Dermis blood vessel endothelial cell (primary cell): ENCODE results near the gene JPH4. TPM values are rescaled to one million over a fixed set of nuclear protein-coding genes. Genes with fewer than 3 reads are reported as not detected.
"Not testable (repeated sequence)": the region's sequence is repeated elsewhere in the genome, so short reads cannot be mapped to it uniquely, and the experiment has no call there.

Experiments
- DNase-seq: peaks from one replicate; pipeline ENCODE4 v3.0.0; 2010
- total RNA-seq: library from RNA; depleted of rRNA; stranded (reverse); fragments of >200 nt; gene quantifications from 2 replicates; pipeline ENCODE4 v1.2.3, GENCODE V29; 2014

Gene JPH4
- total RNA-seq, result not detected in 2 replicates

DNA sequence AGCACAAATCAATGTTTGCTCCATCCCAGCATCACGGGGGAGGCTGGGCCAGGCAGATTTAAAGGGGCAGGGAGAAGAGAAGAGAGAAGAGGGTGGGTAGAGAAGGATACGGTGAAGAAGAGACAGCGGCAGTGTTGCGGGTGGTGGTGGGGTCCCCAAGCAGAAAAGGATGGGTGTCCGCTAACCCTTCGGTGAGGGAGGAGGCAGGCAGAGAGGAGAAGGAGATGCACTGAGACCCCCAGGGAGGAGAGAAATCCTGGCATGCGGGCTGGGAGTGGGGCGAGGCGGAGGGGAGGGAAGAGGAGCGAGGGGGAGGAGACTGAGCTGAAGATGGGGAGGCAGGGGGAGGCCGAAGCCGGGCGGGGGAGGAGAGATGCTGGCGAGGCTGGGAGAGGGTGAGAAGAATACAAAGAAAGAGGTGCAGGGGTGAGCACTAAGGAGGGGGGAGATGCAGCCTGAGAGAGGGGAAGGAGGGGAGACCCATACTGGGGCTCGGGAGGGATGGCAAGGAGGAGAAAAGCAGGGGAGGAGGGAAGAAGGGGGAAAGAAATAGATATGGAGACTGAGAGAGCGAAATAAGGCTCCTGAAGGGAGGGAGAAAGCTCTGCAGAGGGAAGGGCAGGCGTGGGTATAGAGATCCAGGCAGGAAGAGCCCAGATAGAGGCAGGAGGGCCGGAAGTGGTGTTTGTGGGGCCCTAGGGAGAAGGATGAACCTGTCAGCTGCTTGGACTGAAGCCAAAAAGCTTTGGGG is at the start of gene JPH4:
Gene JPH4, minus strand, starts transcription at position 231 of the 751 bp plus-strand sequence. CDS start 1,337 bp downstream, outside the sequence.
- DNase-seq, result no peak

DNA sequence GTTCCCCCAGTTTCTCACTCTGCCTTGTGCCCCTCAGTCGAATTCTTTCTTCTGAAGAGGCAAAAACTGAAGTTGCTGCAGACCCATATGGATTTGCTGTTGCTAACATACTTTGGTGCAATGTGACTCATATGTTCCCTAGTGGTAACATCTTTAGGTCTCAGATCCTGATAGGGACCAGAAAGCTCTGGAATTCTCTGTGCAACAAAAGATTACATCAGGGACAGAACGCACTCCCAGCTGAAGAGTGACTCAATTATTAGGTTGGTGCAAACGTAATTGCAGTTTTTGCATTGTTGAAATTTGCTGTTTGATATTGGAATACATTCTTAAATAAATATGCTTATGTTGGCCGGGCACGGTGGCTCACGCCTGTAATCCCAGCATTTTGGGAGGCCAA is 49.4 kb upstream of the JPH4 start:
- no peak for DNase-seq

DNA sequence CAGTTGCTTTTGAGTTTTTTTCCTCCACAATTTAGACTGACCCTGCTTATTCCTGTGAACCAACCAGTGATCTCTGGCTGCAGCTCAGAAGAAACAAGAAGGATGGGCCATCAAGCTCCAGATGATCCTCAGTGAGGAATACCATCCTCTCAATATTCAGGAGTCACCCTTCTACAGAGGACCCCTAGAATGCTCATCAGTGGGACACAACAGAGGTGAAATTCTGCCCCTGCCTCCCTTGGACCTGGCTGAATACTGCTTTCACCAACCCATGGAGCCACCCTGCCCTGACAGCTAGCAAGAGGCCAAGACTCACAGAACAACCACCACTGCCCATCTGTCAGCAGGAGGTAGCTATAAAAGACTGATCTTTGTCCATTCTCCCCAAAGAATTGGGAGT is 48.4 kb upstream of the JPH4 start:
- no peak for DNase-seq

DNA sequence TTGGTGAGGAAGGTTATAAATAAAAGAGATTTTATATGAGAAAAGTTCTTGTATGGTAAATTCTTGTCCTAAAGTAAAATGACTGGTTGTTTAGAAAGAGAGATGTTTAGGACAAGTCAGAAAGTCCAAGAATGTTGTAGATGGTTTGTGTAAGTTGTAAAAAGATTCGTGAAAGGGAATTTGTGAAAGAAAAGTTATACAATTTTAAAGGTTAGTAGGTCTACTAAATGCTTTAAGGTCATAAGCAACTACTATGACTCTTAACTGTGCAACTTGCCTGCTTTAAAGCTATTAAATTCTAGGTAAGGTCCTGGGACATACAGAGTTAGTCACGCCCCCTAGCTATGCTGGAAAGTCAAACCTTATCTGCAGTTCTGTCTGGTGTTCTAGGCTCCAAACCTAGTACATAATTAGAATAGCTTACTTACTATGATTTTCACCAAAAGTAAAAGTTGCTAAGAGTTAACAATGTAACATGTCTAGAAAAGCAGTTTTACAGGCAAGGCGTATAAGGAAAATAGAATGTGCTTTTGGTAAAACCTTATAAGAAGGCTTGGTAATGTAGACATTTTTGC is 46.3 kb upstream of the JPH4 start:
- no peak for DNase-seq

DNA sequence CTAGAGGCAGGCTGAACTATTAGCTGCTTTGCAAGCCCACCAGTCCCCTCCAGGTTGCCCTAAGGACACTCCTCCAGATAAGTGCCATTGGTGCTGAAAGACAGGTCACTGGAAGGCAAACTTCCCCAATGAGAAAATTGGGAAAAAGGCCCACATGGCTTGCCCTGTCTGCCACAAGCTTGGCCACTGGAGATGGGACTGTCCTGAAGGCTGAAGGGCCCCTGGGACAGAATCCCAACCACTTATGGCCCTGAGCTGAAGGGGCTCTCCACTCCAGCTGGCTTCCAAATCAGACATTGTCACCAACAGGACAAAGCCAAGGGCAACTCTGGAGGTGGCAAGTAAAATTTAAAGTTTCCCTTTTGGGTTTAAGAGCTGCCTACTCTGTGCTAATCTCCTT is 45.4 kb upstream of the JPH4 start:
- no peak for DNase-seq

DNA sequence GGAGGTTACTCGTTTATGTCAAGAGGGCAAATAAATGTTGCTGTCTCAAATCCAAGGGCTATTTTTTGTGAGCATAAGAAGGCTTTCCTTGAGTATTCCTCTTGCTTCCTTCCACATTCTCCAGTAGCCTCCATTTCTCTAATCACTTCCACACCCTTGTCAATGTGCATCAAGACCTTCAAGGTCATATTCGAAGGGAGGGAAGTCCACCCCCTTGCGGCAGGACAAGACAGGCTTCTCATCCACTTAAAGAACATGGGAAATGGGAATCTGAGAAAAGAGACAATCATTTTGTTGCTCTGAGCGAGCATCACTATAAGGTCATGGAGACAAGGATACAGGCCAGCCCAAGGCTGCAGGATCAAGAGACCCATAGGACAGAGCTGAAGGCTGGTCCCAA is 44.4 kb upstream of the JPH4 start:
- DNase-seq, result no peak

DNA sequence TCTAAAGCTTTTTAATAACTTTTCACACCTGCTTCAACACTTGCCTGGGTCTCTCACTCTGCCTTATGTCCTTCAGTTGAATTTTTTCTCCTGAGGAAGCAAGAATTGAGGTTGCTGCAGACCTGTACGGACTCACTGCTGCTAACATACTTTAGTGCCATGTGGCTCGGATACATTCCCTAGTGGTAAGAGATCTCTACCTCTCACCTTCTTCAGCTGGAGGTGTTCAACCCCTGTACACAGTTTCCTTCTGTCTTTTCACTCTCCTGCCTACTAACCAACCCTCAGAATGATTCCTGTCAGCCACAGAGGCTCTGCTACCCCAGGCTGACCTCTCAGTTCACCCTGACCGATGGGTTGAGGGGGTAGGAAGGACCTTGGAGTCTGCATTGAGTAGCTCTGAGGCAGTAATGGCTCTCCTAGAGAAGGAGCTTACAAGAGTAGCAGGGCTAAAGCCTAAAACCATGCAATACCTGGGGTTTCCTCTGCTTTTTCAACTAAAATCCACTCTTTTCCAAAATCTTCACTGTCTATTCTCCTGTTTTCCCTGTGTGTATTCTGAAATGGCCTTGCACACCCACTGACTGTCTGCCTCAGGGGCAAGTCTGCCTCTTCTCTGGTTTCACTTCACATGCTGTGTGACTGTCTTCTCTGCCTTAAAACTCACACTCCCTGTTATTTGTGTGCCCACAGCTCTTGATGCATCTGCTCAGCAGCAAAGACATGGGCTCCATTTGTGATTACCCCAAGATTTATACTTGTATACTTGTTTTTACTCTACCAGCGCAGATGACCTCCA is 43.5 kb upstream of the JPH4 start:
- DNase-seq, result no peak

DNA sequence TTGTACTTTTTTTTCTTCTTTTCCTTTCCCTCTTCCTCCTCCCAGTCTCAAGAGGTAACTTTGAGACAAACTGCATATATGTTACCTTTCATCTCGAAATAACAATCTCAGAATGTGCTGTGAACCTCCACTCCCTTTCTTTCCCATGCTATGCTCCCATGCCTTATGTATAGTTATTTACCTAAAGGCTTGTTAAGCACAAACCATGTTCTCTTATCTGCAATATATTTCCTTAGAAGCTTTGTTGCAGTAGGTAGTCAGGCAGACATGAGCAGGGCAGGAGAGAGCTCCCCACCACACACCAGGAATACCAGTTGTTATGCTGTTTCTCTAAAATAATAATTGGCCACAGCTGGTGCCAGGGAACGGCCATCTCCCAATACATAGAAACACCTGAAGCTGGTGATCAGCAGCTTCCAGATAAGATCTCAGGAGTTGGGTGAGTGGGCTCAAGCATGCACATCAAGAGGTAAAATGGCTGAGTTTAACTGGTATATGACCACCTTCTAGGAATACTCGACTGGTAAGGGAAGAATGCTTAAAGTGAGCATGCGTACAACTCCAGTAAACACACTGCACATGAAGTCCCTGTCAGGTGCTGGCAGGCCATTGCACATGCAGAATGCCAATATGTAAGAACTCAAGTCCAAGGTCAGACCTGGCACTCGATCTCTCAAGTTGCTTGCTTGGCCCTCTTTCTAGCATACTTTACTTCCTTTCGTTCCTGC is 42.8 kb upstream of the JPH4 start:
- DNase-seq, result no peak

DNA sequence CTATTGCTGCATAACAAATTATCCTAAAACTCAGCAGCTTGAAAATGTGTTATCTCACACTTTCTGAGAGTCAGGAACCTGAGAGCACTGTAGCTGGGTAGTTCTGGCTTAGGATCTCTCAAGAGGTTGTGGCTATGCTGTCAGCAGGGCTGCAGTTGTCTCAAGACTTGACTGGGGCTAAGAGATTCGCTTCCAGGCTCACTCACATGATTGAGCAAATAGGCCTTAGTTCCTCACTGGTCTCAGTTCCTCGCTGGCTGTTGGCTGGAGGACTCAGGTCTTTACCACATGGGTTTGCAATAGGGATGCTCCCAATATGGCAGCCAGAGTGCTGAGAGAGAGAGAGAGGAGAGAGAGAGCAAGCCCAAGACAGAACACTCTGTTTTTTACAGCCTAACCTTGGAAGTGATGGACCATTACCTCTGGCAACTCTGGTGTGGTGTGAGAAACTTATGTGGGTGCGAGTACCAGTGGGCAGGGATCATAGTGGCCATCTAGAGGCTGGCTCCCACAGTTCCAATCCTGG is 41.6 kb upstream of the JPH4 start:
- no peak for DNase-seq

DNA sequence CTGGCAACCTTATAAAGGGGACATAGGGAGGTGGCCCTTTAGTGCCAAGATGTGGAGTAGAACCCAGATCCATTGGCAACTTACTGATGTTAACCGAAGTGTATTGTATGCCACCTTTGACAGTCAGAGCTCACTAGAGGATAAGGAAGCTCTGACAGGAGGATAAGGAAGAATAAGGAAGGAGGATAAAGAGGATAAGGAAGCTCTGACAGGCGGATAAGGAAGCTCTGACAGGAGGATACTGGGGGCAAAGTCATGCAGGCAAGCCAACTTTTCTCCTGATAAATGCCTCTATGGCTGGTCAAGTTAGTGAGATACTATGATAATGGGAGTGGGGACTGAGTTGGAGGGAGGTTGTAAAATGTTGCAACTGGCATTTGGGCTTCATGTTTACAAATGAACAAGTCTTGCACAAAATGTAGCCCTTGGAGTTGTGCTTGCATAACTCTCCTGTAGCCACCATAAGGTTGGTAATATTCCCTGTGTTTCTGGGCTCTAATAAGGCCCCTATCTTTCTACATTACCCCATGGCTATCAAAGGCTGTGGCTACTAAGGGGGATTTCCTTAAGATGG is 39.9 kb upstream of the JPH4 start:
- DNase-seq, result no peak

DNA sequence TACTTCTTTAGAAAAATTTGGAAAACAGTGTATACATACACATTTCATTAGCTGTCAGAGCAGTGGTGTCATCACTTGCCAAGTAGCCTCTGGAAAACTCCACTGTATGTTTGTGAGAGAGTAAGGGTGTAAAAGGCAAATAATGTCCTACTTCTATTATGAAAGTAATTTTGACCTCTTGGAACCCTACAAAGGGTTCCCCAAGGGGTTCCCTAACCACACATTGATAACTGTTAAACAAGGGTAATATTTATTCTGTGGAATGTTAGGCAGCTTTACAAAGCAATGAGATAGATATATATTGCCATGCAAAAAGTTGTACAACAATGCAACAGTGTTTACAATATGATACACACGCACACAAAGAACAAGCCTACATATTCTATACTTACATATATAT is 38.9 kb upstream of the JPH4 start:
- DNase-seq, result no peak

DNA sequence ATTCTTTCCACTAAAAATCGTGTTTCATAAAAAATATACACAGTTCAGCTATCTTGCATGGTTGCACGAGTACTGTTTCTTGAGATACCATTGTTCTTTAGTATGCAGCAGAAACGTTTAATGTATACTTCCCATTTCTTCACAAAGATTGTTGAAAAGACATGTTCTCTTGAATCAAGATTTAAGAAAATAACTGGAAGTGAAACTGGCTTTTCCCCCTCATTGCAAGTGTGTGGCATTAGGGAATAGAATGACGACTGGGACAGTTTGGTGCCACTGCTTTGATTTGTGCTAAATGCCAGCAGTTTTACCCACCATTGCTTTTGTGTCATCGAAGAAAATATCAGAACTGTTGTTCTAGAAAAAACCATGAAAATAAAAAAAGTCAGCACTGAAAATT is 37.3 kb upstream of the JPH4 start:
- DNase-seq, result no peak

DNA sequence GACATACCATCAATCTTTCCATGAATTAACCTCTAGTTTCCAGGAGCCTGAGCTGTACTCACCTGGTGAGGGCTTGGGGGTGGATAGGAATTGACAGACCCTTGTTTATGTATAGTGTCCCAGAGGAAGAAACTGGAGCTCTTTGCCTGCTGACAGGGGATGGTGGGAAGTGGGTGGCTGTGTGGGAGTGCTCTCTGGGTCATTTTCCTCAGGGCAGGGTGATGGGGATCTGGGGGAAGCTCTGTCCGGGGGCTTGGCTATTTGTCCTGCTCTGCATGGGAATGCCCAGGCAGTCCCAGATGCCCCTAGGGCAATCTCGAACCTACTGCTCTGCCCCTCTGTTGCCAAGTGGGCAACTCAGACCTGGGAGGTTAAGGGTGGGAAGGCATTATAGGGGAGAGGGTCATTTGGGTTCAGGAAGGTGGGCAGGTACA is 35.8 kb upstream of the JPH4 start:
- no peak for DNase-seq

DNA sequence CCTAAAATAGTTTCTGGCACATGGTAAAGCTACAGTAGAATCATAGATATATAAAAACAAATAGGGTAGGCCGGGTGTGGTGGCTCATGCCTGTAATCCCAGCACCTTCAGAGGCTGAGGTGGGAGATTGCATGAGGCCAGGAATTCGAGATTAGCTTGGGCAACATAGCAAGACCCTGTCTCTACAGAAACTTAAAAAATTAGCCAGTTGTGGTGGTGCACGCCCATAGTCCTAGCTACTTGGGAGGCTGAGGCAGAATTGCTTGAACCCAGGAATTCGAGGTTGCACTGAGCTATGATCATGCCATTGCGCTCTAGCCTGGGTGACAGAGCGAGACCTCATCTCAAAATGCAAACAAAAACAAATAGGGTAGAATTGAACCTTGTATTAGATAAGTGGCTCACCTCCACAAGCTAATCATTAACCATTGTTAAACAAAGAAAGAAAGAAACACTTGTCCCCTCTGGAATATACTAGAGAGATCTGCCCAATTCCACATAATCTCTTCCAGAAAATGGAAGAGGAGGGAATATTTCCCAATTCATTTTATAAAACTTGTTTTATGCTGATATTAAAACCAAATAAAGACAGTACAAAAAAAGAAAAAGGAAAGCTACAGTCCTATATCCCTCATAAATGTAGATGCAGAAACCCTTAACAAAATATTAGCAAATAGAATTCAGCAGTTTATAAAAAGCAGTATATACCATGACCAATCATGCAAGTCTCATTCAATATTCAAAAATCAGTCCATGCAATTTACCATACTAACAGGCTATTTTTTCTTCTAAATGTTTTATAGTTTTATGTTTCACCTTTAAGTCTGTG is 34.9 kb upstream of the JPH4 start:
- DNase-seq, result no peak

DNA sequence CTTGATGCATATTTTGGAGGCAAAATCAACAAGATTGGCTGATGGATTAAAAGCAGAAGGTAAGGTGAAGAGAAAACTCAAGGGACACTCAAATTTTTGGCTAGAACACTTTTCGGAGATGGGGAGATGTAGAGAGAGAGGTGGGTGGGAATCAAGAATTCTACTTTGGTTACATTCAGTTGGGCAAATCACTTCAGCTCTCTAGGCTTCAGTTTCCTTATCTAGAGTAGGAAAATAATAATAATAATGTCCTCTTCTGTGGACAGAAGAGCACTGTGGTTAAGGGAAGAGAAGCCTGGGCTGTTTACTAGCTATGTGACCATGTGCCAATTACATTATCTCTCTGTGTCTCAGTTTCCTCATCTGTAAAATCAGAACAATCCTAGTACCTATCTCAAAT is 34.2 kb upstream of the JPH4 start:
- no peak for DNase-seq

DNA sequence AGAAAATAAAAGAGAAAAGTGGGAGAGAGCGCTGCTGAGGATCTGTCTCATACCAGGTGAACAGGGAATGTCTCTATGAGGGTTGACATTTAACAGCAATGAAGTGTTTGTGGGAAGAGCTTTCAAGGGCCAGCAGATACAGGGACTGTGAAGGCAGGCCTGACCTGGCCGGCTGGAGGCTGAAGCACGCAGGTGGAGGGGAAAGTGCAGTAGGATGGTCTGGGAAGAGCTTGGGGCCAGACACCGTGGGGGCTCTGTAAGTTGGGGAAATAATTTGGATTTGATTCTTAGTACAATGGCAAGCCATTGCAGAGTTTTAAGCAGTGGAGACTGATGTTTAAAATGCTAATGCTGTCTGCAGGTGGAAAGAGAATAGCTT is 33.8 kb upstream of the JPH4 start:
- no peak for DNase-seq

DNA sequence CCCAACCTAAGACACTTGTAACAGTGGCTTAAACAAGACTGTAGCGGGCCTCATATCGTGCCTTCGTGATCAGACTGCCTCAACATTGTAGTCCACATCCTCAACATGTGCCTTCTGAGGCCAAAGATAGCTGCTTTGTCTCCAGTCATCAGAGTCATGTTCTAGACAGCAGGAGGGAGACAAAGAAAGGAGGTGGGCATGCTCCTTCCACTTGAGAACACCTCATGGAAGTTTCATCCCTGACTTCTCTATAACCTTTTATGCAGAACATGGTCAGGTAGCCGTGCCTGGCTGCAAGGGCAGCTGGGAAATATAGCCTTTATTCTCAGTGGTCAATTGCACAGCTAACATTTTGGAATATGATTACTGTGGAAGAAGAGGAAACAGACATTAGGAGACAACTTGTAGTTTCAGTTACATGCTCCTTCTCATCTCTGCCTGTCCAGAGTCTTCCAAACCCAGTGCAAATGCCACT is 32.3 kb upstream of the JPH4 start:
- no peak for DNase-seq

DNA sequence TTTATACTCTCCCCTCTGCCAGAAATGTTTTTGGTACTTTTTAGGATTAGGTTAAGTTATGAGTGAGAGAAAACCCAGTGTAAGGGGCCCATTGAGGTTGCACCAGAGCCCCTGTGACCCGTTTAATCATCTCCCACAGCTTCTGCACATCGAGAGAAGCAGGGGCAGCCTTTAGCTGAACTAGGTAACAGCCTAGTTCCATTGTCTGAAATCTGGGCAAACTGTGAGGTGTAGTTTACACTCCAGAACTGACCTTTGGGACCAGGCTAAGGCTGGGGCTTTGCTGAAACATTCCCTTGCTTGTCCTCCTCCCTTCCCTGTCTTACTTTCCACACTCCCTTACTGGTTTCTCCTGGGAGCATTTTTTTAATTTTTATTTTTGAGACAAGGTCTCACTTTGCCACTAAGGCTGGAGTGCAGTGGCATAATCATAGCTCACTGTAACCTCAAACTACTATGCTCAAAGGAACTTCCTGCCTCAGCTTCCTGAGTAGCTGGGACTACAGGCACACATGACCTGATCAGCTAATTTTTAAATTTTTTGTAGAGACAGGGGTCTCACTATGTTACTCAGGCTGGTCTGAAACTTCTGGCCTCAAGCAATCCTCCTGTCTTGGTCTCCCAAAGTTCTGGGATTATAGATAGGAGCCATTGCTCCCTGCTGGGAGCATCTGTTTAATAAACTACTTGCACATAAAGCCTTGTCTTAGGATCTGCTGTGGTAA is 31.7 kb upstream of the JPH4 start:
- no peak for DNase-seq

DNA sequence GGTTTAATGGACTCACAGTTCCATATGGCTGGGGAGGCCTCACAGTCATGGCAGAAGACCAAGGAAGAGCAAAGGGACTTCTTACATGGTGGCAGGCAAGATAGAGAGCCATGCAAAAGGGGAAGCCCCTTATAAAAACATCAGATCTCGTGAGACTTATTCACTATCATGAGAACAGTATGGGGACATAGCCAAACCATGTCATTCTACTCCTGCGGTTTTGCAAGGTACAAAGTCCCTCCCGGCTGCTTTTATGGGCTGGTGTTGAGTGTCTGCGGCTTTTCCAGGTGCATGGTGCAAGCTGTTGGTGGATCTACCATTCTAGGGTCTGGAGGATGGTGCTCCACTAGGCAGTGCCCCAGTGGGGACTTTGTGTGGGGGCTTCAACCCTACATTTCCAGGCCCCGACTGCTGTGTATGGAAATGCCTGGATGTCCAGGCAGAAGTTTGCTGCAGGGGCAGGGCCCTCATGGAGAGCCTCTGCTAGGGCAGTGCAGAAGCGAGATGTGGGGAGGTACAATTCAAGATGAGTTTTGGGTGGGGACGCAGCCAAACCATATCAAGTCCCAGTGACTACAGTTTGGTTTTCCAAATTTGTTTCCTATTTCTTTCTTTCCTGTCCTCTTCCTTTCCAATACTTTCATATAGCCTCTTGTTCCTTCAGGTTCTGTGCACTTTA is 31.0 kb upstream of the JPH4 start:
- DNase-seq, result not testable (repeated sequence)

DNA sequence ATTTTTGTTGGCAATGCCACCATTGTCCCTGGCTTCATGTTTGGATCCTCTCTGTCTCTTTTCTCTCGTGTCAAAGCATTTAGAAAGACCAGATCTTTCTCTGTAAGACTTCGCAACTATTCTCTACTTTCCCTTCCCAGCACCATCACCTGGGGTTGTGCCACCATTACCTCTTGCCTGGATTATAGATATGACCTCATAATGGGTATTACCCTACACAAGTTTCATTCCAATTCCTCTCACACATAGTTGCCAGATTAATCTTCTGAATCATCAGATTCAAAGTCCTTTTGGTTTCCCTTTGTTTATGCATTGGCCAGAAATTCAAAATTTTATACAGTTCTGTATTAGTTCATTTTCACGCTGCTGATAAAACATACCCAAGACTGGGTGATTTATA is 30.4 kb upstream of the JPH4 start:
- no peak for DNase-seq
